HepG2 (cell line): ENCODE data around the gene BCO2.

Experiments used
- BHLHE40 ChIP-seq: IDR thresholded peaks from 2 replicates; pipeline ENCODE4 v1.6.1; 2011; ENCODE audit warnings: low read length, improper control_type of control experiment
- CHD4 ChIP-seq: fragments of 200-600 bp; sonication (generic); IDR thresholded peaks from 2 replicates; pipeline ENCODE4 v1.7.0; 2017; ENCODE audit warnings: mild to moderate bottlenecking, low read length, borderline replicate concordance
- EZH2 ChIP-seq: conservative IDR thresholded peaks from 2 replicates; pipeline ENCODE4 v1.6.1; 2012; ENCODE audit warnings: mild to moderate bottlenecking, low read depth, low read length, moderate library complexity
- IKZF5 ChIP-seq: IDR thresholded peaks from 2 replicates; pipeline ENCODE4 v1.6.1; 2018; ENCODE audit warnings: missing genetic modification reagents, mild to moderate bottlenecking, missing compliant biosample characterization
- KLF16 ChIP-seq, 2 experiments: sonication (generic) in 1 of 2; formaldehyde crosslinking in 1 of 2; IDR thresholded peaks; 2 replicates each; pipeline versions ENCODE4 v1.6.1 to v1.8.0; 2016 to 2023; ENCODE audit warnings: missing genetic modification reagents in 2 of 2, missing compliant biosample characterization in 1 of 2
- LCORL ChIP-seq, 2 experiments: fragments of 450-650 bp in 1 of 2; sonication (generic) in 1 of 2; formaldehyde crosslinking in 1 of 2; IDR thresholded peaks; 2 replicates each; pipeline versions ENCODE4 v1.5.0 to v1.6.1; 2017 to 2020; ENCODE audit warnings: antibody characterized with exemption in 1 of 2, missing genetic modification reagents in 1 of 2
- MAFK ChIP-seq, 2 experiments: IDR thresholded peaks in 1 of 2; conservative IDR thresholded peaks in 1 of 2; 2 replicates each; pipeline ENCODE4 v1.6.1; 2011; ENCODE audit warnings: improper control_type of control experiment in 2 of 2, low read length in 2 of 2
- NR3C1 ChIP-seq: sonication (generic); formaldehyde crosslinking; IDR thresholded peaks from 2 replicates; pipeline ENCODE4 v1.4.0; 2020; ENCODE audit warnings: missing genetic modification reagents
- RXRA ChIP-seq: sonication (generic); formaldehyde crosslinking; IDR thresholded peaks from 2 replicates; pipeline ENCODE4 v1.5.1; 2020; ENCODE audit warnings: missing genetic modification reagents
- YY1 ChIP-seq: IDR thresholded peaks from 2 replicates; pipeline ENCODE4 v1.6.1; 2011; ENCODE audit warnings: low read length, low read depth, moderate library complexity, mild to moderate bottlenecking; ENCODE audit not compliant: insufficient read depth, insufficient replicate concordance
- TF ChIP-seq, protein P1 (sequence below): sonication (generic); formaldehyde crosslinking; IDR thresholded peaks from 2 replicates; pipeline ENCODE4 v1.5.0; 2020; ENCODE audit warnings: mild to moderate bottlenecking, missing genetic modification reagents, moderate library complexity
- TF ChIP-seq, protein P2 (sequence below): sonication (generic); formaldehyde crosslinking; IDR thresholded peaks from 2 replicates; pipeline ENCODE4 v1.5.0; 2020; ENCODE audit warnings: missing genetic modification reagents

DNA sequence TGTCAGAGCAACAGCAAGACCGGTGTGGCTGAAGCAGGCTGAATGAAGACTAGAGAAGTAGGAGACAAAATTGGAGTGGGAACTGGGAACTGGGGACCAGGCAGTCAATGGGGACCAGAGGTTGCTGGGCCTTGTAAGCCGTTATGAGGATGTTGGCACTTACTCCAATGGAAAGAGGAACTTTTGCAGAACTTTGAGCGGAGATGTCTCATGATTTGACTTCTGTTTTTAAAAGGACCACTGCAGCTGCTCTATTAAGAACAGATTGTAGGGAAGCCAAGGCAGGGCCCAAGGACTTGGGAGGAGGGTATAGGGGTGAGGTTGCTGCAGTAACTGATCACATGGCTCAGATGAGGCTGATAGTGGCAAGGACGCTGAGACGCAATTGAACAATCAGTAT is 45.7 kb upstream of the BCO2 start:
- TF ChIP-seq LCORL (IDR thresholded peaks at IDR 0.05): no peak
- no peak for TF ChIP-seq LCORL (CRISPR knock-in tag; IDR thresholded peaks at IDR 0.05)
- TF ChIP-seq RXRA (CRISPR knock-in tag): no peak
- TF ChIP-seq IKZF5 (CRISPR knock-in tag): no peak
- TF ChIP-seq YY1: no peak
- TF ChIP-seq EZH2: no peak
- TF ChIP-seq MAFK (conservative IDR thresholded peaks at IDR 0.05 in 1 of 2, IDR thresholded peaks at IDR 0.05 in 1 of 2; ENCODE audit: low read length in 2 of 2): no peak
- TF ChIP-seq BHLHE40: no peak
- TF ChIP-seq CHD4: no peak
- TF ChIP-seq, protein P1, sequence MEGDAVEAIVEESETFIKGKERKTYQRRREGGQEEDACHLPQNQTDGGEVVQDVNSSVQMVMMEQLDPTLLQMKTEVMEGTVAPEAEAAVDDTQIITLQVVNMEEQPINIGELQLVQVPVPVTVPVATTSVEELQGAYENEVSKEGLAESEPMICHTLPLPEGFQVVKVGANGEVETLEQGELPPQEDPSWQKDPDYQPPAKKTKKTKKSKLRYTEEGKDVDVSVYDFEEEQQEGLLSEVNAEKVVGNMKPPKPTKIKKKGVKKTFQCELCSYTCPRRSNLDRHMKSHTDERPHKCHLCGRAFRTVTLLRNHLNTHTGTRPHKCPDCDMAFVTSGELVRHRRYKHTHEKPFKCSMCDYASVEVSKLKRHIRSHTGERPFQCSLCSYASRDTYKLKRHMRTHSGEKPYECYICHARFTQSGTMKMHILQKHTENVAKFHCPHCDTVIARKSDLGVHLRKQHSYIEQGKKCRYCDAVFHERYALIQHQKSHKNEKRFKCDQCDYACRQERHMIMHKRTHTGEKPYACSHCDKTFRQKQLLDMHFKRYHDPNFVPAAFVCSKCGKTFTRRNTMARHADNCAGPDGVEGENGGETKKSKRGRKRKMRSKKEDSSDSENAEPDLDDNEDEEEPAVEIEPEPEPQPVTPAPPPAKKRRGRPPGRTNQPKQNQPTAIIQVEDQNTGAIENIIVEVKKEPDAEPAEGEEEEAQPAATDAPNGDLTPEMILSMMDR (CRISPR knock-in tag): no peak
- no peak for TF ChIP-seq KLF16 (CRISPR knock-in tag; IDR thresholded peaks at IDR 0.05)
- TF ChIP-seq NR3C1 (CRISPR knock-in tag): no peak
- TF ChIP-seq, protein P2, sequence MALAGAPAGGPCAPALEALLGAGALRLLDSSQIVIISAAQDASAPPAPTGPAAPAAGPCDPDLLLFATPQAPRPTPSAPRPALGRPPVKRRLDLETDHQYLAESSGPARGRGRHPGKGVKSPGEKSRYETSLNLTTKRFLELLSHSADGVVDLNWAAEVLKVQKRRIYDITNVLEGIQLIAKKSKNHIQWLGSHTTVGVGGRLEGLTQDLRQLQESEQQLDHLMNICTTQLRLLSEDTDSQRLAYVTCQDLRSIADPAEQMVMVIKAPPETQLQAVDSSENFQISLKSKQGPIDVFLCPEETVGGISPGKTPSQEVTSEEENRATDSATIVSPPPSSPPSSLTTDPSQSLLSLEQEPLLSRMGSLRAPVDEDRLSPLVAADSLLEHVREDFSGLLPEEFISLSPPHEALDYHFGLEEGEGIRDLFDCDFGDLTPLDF: no peak
